Esophagus (tissue), 2 donors: ENCODE measurements around the gene ACOT7. TPM values are rescaled to one million over a fixed set of nuclear protein-coding genes. Genes with fewer than 3 reads are reported as not detected.
"Not testable (repeated sequence)": the region's sequence is repeated elsewhere in the genome, so short reads cannot be mapped to it uniquely, and the experiment has no call there.

Source experiments
- H3K27ac ChIP-seq, 2 donors: one replicate each; pipeline ENCODE4 v1.5.1; 2013; ENCODE audit warnings: low read depth in 2 of 2, mild to moderate bottlenecking in 2 of 2, inconsistent platforms in 1 of 2, low read length in 1 of 2, moderate library complexity in 1 of 2
- H3K27me3 ChIP-seq, 2 donors: one replicate each; pipeline ENCODE4 v1.6.1; 2013; ENCODE audit warnings: low read length in 2 of 2, control low read depth in 1 of 2, mild to moderate bottlenecking in 1 of 2; ENCODE audit not compliant: insufficient read depth in 2 of 2, control insufficient read depth in 1 of 2
- H3K36me3 ChIP-seq, 2 donors: one replicate each; pipeline ENCODE4 v1.6.1; 2013; ENCODE audit warnings: low read length in 1 of 2; ENCODE audit not compliant: control insufficient read depth in 2 of 2, insufficient read depth in 2 of 2
- H3K4me1 ChIP-seq, 2 donors: one replicate each; pipeline ENCODE4 v1.6.1; 2013; ENCODE audit warnings: low read length in 1 of 2; ENCODE audit not compliant: control insufficient read depth in 2 of 2, insufficient read depth in 2 of 2
- H3K4me3 ChIP-seq, 2 donors: one replicate each; pipeline ENCODE4 v1.5.1; 2013; ENCODE audit warnings: low read length in 2 of 2, mild to moderate bottlenecking in 2 of 2, low read depth in 1 of 2, moderate library complexity in 1 of 2
- H3K9me3 ChIP-seq, 2 donors: one replicate each; pipeline ENCODE4 v1.6.1; 2013; ENCODE audit warnings: mild to moderate bottlenecking in 2 of 2, low read depth in 1 of 2, low read length in 1 of 2, moderate library complexity in 1 of 2; ENCODE audit not compliant: control insufficient read depth in 2 of 2, insufficient read depth in 1 of 2
- WGBS, 2 donors: extraction: QIAGEN DNeasy Blood & Tissue Kit; methylation state at CpG; one replicate each; pipeline ENCODE4 v1.1.7; 2013; 5-methylcytosine and 5-hydroxymethylcytosine counted together
- polyA plus RNA-seq, 2 donors: library from polyadenylated mRNA; stranded (reverse); fragments of 200-250 nt; gene quantifications; one replicate each; pipeline ENCODE4 v1.2.3, GENCODE V29; 2013
- donor health status: healthy with polysubstance abuse.
- donor health status: Bipolar disorder and iron deficiency.

ACOT7 gene, protein sequence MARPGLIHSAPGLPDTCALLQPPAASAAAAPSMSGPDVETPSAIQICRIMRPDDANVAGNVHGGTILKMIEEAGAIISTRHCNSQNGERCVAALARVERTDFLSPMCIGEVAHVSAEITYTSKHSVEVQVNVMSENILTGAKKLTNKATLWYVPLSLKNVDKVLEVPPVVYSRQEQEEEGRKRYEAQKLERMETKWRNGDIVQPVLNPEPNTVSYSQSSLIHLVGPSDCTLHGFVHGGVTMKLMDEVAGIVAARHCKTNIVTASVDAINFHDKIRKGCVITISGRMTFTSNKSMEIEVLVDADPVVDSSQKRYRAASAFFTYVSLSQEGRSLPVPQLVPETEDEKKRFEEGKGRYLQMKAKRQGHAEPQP
- 10 to 100 TPM; 12.3 to 39.7 TPM for polyA plus RNA-seq

- H3K4me1 ChIP-seq, result peaks cover 0 to 9% of the 10 kb centered on the region in 2 donors
- no peaks in the 10 kb centered on the region for H3K27me3 ChIP-seq
- H3K4me3 ChIP-seq, result peak within 1 kb of the TSS; percentile 58 to 76
- peak within 1 kb of the TSS; percentile 99 for H3K27ac ChIP-seq
- no peaks in the 10 kb centered on the region for H3K36me3 ChIP-seq
- WGBS, 2 donors, result 1% methylated on average over 49 to 87 of the region's 87 CpGs
- no peaks in the 10 kb centered on the region for H3K9me3 ChIP-seq
These were observed at the start of gene ACOT7 for GRCh38 chr1:6393400-6394187. Gene ACOT7 (minus strand): TSS chr1:6393767. CDS start chr1:6393399, 368 bp downstream.

GRCh38 chr1:6441586-6441985, 48.0 kb upstream of the ACOT7 start:
- Histone ChIP-seq H3K27me3 (no peaks in the 10 kb centered on the region), H3K4me3 (no peak overlapping the region), H3K4me1 (peaks cover 3 to 8% of the 10 kb centered on the region in 2 donors), H3K27ac (no peak overlapping the region), H3K36me3 (peaks cover 0 to 6% of the 10 kb centered on the region in 2 donors), H3K9me3 (no peaks in the 10 kb centered on the region)
- 87% methylated on average over 7 of the region's 7 CpGs for WGBS, 2 donors

- peaks cover 0 to 6% of the 10 kb centered on the region in 2 donors for H3K36me3 ChIP-seq
- no peaks in the 10 kb centered on the region for H3K27me3 ChIP-seq
- H3K4me3 ChIP-seq, result peak overlapping the region in 1 of 2 donors; percentile 25
- WGBS, 2 donors, result 9 to 14% methylated on average over 49 to 98 of the region's 101 CpGs
- H3K4me1 ChIP-seq, result peaks cover 3 to 8% of the 10 kb centered on the region in 2 donors
- H3K9me3 ChIP-seq, result no peaks in the 10 kb centered on the region
- H3K27ac ChIP-seq, result no peak overlapping the region
These were observed 46.9 kb upstream of the ACOT7 start for GRCh38 chr1:6440198-6441126.

DNA sequence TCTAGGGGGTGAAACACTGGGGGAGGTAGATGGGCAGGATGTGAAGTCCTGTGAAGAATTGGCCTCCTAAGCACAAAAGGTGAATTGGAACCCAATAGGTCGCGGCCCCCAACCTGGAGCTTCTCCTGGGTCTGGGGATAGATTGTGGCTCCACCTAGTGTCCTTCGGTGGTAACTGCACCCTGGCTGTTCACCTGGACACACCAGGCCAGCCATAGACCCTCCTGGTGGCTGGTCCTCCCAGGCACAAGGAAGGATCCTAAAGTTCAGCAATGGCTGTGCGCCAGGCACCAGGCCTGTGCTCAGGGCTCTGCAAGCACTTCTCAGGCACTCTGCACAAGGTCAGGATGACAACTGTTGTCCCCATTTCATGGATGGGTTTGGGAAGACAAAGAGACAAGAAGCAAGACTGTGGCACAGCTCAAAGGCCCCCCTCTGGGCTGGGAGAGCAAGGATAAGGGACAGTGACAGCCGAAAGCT, 44.5 kb upstream of the ACOT7 start:
- Histone ChIP-seq H3K9me3 (no peaks in the 10 kb centered on the region), H3K27ac (no peak overlapping the region), H3K36me3 (no peaks in the 10 kb centered on the region), H3K4me3 (no peak overlapping the region), H3K4me1 (peaks cover 0 to 8% of the 10 kb centered on the region in 2 donors), H3K27me3 (no peaks in the 10 kb centered on the region)
- 10% methylated on average over 5 of the region's 5 CpGs for WGBS, 2 donors

- not testable (repeated sequence) for H3K27me3 ChIP-seq, H3K27ac ChIP-seq, H3K36me3 ChIP-seq, H3K9me3 ChIP-seq, H3K4me3 ChIP-seq, H3K4me1 ChIP-seq
- WGBS, 2 donors, result 56 to 62% methylated on average over 22 of the region's 22 CpGs
These were observed 43.6 kb upstream of the ACOT7 start for GRCh38 chr1:6437012-6437700.

GRCh38 chr1:6436277-6436676, 42.7 kb upstream of the ACOT7 start:
- not testable (repeated sequence) for H3K36me3 ChIP-seq, H3K4me1 ChIP-seq, H3K4me3 ChIP-seq, H3K9me3 ChIP-seq, H3K27me3 ChIP-seq, H3K27ac ChIP-seq
- 72 to 84% methylated on average over 3 of the region's 3 CpGs for WGBS, 2 donors

GRCh38 chr1:6435547-6435946, 42.0 kb upstream of the ACOT7 start:
- H3K27me3 ChIP-seq, result no peaks in the 10 kb centered on the region
- H3K9me3 ChIP-seq, result no peaks in the 10 kb centered on the region
- no peaks in the 10 kb centered on the region for H3K36me3 ChIP-seq
- H3K4me1 ChIP-seq, result peaks cover 0 to 6% of the 10 kb centered on the region in 2 donors
- H3K4me3 ChIP-seq, result no peak overlapping the region
- H3K27ac ChIP-seq, result no peak overlapping the region
- WGBS, 2 donors, result 85 to 89% methylated on average over 3 of the region's 3 CpGs

DNA sequence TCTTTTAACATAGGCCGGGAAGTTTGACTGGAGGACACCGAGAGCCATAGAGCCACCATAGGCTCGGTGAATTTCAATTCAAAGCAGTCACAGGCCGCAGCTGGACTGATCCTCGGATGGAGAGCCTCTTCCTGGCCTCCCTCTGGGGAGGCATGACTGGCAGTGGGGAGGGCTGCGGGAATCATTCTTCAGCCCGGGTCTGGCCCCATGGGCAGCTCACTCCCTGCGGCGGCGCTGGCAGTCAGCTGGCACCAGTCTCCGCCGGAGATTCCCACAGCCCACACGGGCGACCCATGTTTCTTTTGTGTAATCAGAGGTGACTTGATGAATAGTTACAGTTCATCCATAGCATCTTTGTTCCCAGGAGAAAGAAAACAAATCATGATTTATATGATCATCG, 41.6 kb upstream of the ACOT7 start:
- no peak overlapping the region for H3K27ac ChIP-seq
- no peak overlapping the region for H3K4me3 ChIP-seq
- no peaks in the 10 kb centered on the region for H3K36me3 ChIP-seq
- peaks cover 0 to 4% of the 10 kb centered on the region in 2 donors for H3K4me1 ChIP-seq
- no peaks in the 10 kb centered on the region for H3K9me3 ChIP-seq
- WGBS, 2 donors, result 85 to 87% methylated on average over 15 of the region's 15 CpGs
- no peaks in the 10 kb centered on the region for H3K27me3 ChIP-seq
